Progenitor cell of endocrine pancreas (in vitro differentiated cells): ENCODE measurements around the gene FREM2. TPM values are rescaled to one million over a fixed set of nuclear protein-coding genes. Genes with fewer than 3 reads are reported as not detected.

Experiments
- DNase-seq: peaks from one replicate; pipeline ENCODE4 v3.0.0; 2021; ENCODE audit warnings: low spot score; ENCODE audit not compliant: unreplicated experiment
- H3K27ac Mint-ChIP-seq: 2 replicates; pipeline ENCODE4 v1.8.0; 2021; ENCODE audit warnings: mild to moderate bottlenecking, moderate library complexity, mixed read lengths
- H3K27me3 Mint-ChIP-seq: 2 replicates; pipeline ENCODE4 v1.8.0; 2021; ENCODE audit warnings: mixed read lengths
- H3K36me3 Mint-ChIP-seq: 2 replicates; pipeline ENCODE4 v1.8.0; 2022; ENCODE audit warnings: mixed read lengths; ENCODE audit not compliant: insufficient read depth
- H3K4me1 Mint-ChIP-seq: 2 replicates; pipeline ENCODE4 v1.8.0; 2021; ENCODE audit warnings: low read depth, mixed read lengths
- H3K4me3 Mint-ChIP-seq: 2 replicates; pipeline ENCODE4 v1.8.0; 2021; ENCODE audit warnings: low read depth, mild to moderate bottlenecking, moderate library complexity, mixed read lengths
- H3K9me3 Mint-ChIP-seq: 2 replicates; pipeline ENCODE4 v1.8.0; 2021; ENCODE audit warnings: low read depth, mixed read lengths
- CTCF ChIP-seq: fragments of 200-600 bp; sonication (generic); IDR thresholded peaks from one replicate; pipeline ENCODE4 v1.5.0; 2021; ENCODE audit warnings: antibody characterized with exemption, mild to moderate bottlenecking; ENCODE audit not compliant: unreplicated experiment
- total RNA-seq: library from RNA; stranded (reverse); gene quantifications from 2 replicates; pipeline ENCODE4 v1.2.1, GENCODE V29; 2021

The FREM2 gene
- total RNA-seq, 1 donor from 2014 or later = 75.3 TPM

GRCh38 chr13:38819053-38819452 is 132.2 kb downstream of the FREM2 start:
- no peak for TF ChIP-seq CTCF
- peaks cover 14% of the 10 kb centered on the region for H3K36me3 Mint-ChIP-seq
- H3K4me3 Mint-ChIP-seq = no peak overlapping the region
- no peak for DNase-seq
- H3K9me3 Mint-ChIP-seq = peaks cover 4% of the 10 kb centered on the region
- H3K4me1 Mint-ChIP-seq = peaks cover 6% of the 10 kb centered on the region
- no peak overlapping the region for H3K27ac Mint-ChIP-seq
- no peaks in the 10 kb centered on the region for H3K27me3 Mint-ChIP-seq

- Mint-ChIP-seq H3K4me3 (no peak overlapping the region), H3K4me1 (peaks cover 6% of the 10 kb centered on the region), H3K27me3 (no peaks in the 10 kb centered on the region), H3K9me3 (peaks cover 5% of the 10 kb centered on the region), H3K27ac (no peak overlapping the region), H3K36me3 (peaks cover 15% of the 10 kb centered on the region)
- no peak for TF ChIP-seq CTCF
- no peak for DNase-seq
These were observed 132.7 kb downstream of the FREM2 start for GRCh38 chr13:38819596-38819995.

GRCh38 chr13:38821770-38822551 is 135.1 kb downstream of the FREM2 start:
- peak overlapping the region; percentile 41 for H3K27ac Mint-ChIP-seq
- H3K27me3 Mint-ChIP-seq = no peaks in the 10 kb centered on the region
- no peak overlapping the region for H3K4me3 Mint-ChIP-seq
- peaks cover 17% of the 10 kb centered on the region for H3K4me1 Mint-ChIP-seq
- peaks cover 5% of the 10 kb centered on the region for H3K9me3 Mint-ChIP-seq
- H3K36me3 Mint-ChIP-seq = peaks cover 12% of the 10 kb centered on the region
- TF ChIP-seq CTCF = no peak
- DNase-seq = no peak

GRCh38 chr13:38824342-38824741 is 137.5 kb downstream of the FREM2 start:
- Mint-ChIP-seq H3K4me3 (no peak overlapping the region), H3K36me3 (peaks cover 14% of the 10 kb centered on the region), H3K4me1 (peaks cover 22% of the 10 kb centered on the region), H3K27me3 (no peaks in the 10 kb centered on the region), H3K27ac (no peak overlapping the region), H3K9me3 (peaks cover 5% of the 10 kb centered on the region)
- TF ChIP-seq CTCF = no peak
- DNase-seq = no peak

GRCh38 chr13:38826182-38826813 is 139.4 kb downstream of the FREM2 start:
- H3K27ac Mint-ChIP-seq = peak overlapping the region; percentile 92
- TF ChIP-seq CTCF = no peak
- H3K4me1 Mint-ChIP-seq = peaks cover 30% of the 10 kb centered on the region
- no peaks in the 10 kb centered on the region for H3K27me3 Mint-ChIP-seq
- H3K4me3 Mint-ChIP-seq = no peak overlapping the region
- H3K9me3 Mint-ChIP-seq = peaks cover 5% of the 10 kb centered on the region
- peaks cover 14% of the 10 kb centered on the region for H3K36me3 Mint-ChIP-seq
- no peak for DNase-seq
